ENCODE measurements around the gene HOXB9. TPM values are rescaled to one million over a fixed set of nuclear protein-coding genes. Genes with fewer than 3 reads are reported as not detected.

HOXB9 gene
- total and polyA plus RNA-seq, 9 of the 15 experiments (the other 6 are each of a cell fraction or from before 2014, with no cell fraction given): 3.1 to 196 (median 77.6) TPM

DNA sequence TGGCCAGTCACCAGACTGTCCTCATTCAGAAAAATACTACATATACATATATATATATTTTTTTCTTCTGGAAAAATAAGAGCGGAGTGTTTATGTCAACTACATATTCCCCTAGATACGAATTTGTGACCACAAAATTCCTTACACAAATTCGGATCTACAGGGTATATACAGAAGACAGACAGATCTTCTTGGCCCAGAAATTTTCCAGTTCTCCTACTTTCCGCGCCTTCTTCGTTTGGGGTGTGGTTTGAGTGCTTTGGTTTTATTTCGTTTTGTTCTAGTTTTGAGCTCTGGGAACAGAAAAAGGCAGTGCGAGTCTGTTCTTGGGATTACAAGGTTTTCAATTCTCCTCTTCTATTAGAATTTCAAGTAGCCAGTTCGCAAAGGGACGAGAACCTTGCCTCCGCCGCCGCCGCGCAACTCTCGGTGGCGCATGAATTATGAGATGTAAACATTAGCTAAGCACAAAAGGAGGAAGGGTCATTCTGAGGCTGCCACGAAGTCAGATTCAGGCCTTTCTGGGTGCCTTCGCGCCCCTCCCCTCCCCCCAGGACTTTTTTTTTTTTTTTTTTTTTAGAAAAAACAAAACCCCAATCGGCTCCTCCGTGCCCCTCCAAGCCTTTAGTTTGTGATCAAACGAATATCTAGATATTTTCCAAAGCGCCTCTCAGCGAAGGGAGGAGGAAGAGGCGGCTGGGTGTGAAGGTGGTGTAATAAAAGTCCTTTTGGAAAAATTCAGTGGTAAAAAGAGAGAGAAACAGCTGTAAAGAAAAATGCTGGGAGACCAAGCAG, 46.2 kb downstream of the HOXB9 start (continued):
- TF ChIP-seq ZNF165 (CRISPR knock-in tag; IDR thresholded peaks at IDR 0.05; ENCODE audit: borderline replicate concordance) (no peak), PHF21A (IDR thresholded peaks at IDR 0.05; ENCODE audit: borderline replicate concordance, low read depth) (no peak), CREBBP (IDR thresholded peaks at IDR 0.05; ENCODE audit: low read depth, low read length) (no peak), FIP1L1 (IDR thresholded peaks at IDR 0.05; ENCODE audit: low read depth, low read length, poor library complexity, severe bottlenecking) (no peak), GTF2A2 (tag; IDR thresholded peaks at IDR 0.05) (no peak), KLF6 (CRISPR knock-in tag; IDR thresholded peaks at IDR 0.05; ENCODE audit: borderline replicate concordance) (no peak), ZBTB11 (CRISPR knock-in tag; IDR thresholded peaks at IDR 0.05) (no peak), COPS2 (conservative IDR thresholded peaks at IDR 0.05) (no peak), HMBOX1 (IDR thresholded peaks at IDR 0.05) (no peak), PML (IDR thresholded peaks at IDR 0.05; ENCODE audit: low read length) (peak; percentile 14; the same call in 1 of the 2 replicates), WHSC1 (IDR thresholded peaks at IDR 0.05; ENCODE audit: low read length) (no peak), U2AF2 (optimal IDR thresholded peaks at IDR 0.05; ENCODE audit: low read depth, low read length) (no peak), FOXK2 (conservative IDR thresholded peaks at IDR 0.05 in 1 of 2, IDR thresholded peaks at IDR 0.05 in 1 of 2; ENCODE audit: low read depth in 2 of 2) (peak; percentile 61 to 62; a peak in 2 of 4 replicates), ZNF224 (CRISPR knock-in tag; IDR thresholded peaks at IDR 0.05) (no peak), MCM3 (IDR thresholded peaks at IDR 0.05) (no peak), ZNF316 (IDR thresholded peaks at IDR 0.05) (no peak), NBN (IDR thresholded peaks at IDR 0.05; ENCODE audit: low read depth) (0 out of 2 replicates have a peak, but pooled peaks have one; percentile 23), MLLT1 (IDR thresholded peaks at IDR 0.05) (peak; percentile 81 to 88), ZNF584 (CRISPR knock-in tag; IDR thresholded peaks at IDR 0.05; ENCODE audit: low read depth) (no peak), RBBP5 (IDR thresholded peaks at IDR 0.05; ENCODE audit: borderline replicate concordance, insufficient read depth, low read length, poor library complexity, severe bottlenecking) (peak; percentile 42), POLR2B (IDR thresholded peaks at IDR 0.05; ENCODE audit: low read depth, partially characterized antibody) (peak; percentile 47), TAF7 (tag; IDR thresholded peaks at IDR 0.05) (no peak)

Measured in K562 (cell line).